Measurements from ENCODE around the gene PLXDC2. TPM values are rescaled to one million over a fixed set of nuclear protein-coding genes. Genes with fewer than 3 reads are reported as not detected.
"Not testable (repeated sequence)": the region's sequence is repeated elsewhere in the genome, so short reads cannot be mapped to it uniquely, and the experiment has no call there.

Gene PLXDC2
- total RNA-seq, 1 donor: 3.2 TPM

- no peak for DNase-seq (ENCODE audit: low read depth)
- TF ChIP-seq, protein P1, sequence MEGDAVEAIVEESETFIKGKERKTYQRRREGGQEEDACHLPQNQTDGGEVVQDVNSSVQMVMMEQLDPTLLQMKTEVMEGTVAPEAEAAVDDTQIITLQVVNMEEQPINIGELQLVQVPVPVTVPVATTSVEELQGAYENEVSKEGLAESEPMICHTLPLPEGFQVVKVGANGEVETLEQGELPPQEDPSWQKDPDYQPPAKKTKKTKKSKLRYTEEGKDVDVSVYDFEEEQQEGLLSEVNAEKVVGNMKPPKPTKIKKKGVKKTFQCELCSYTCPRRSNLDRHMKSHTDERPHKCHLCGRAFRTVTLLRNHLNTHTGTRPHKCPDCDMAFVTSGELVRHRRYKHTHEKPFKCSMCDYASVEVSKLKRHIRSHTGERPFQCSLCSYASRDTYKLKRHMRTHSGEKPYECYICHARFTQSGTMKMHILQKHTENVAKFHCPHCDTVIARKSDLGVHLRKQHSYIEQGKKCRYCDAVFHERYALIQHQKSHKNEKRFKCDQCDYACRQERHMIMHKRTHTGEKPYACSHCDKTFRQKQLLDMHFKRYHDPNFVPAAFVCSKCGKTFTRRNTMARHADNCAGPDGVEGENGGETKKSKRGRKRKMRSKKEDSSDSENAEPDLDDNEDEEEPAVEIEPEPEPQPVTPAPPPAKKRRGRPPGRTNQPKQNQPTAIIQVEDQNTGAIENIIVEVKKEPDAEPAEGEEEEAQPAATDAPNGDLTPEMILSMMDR (IDR thresholded peaks at IDR 0.05; ENCODE audit: insufficient read depth, low read length): no peak
- no peak overlapping the region for H3K4me3 ChIP-seq (ENCODE audit: low read depth, low read length)
Observed at GRCh38 chr10:19987931-19988330, 171.7 kb downstream of the PLXDC2 start.

DNA sequence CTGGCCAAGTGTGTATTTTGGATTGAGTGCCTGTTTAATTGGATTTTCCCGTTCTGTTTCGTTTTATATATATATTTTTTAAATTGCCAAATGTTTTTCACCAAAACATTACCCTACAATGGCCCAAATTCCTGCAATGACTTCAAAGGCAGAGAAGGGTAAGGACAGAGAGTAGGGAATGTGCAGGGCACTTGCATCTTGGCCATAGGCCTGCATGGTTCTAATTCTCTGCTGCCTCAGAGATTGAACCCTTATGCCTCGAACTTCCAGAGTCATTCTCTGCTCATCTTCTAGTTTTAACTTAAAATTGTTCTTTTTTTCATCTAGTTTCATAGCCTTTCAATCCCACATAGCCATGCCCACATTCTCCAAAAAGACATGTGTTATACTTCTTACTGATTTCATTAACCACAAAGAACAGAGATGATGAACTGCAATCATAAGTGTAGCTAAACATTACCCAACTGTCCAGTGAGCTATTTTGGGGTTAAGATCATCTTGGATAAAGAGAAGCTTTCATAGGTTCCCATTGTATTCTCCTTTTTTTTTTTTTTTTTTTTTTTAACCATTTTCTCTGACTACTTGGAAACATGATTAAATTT, 177.6 kb downstream of the PLXDC2 start:
- H3K4me3 ChIP-seq (ENCODE audit: low read depth, low read length): no peak overlapping the region
- no peak for DNase-seq (ENCODE audit: low read depth)
- TF ChIP-seq, protein P1 (IDR thresholded peaks at IDR 0.05; ENCODE audit: insufficient read depth, low read length): no peak

DNA sequence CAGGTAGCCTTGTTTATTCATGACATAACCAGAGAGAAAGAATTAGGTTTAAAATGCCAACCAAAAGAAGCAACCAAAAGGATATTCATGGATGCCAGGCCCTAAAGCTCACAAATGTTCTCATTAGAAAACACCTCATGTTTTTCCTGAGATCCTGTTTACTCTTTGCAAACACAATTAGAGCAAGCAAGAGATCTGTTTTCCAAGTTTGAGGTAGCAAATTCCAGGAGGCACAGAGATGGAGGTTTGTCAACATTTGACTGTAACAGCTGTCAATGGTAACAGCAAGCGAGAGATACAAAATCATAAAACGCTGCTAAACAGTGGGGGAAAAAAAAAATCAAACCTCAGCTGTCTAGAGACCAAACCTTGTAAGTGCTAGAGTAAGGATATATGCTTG, 182.2 kb downstream of the PLXDC2 start:
- no peak overlapping the region for H3K4me3 ChIP-seq (ENCODE audit: low read depth, low read length)
- TF ChIP-seq, protein P1 (IDR thresholded peaks at IDR 0.05; ENCODE audit: insufficient read depth, low read length): no peak
- DNase-seq (ENCODE audit: low read depth): no peak

- DNase-seq (ENCODE audit: low read depth): no peak
- H3K4me3 ChIP-seq (ENCODE audit: low read depth, low read length): no peak overlapping the region
- TF ChIP-seq, protein P1 (IDR thresholded peaks at IDR 0.05; ENCODE audit: insufficient read depth, low read length): no peak
Observed at GRCh38 chr10:19999431-19999830, 183.2 kb downstream of the PLXDC2 start.

- H3K4me3 ChIP-seq (ENCODE audit: low read depth, low read length); DNase-seq (ENCODE audit: low read depth): not testable (repeated sequence)
Observed at GRCh38 chr10:20002026-20002425, 185.8 kb downstream of the PLXDC2 start.

DNA sequence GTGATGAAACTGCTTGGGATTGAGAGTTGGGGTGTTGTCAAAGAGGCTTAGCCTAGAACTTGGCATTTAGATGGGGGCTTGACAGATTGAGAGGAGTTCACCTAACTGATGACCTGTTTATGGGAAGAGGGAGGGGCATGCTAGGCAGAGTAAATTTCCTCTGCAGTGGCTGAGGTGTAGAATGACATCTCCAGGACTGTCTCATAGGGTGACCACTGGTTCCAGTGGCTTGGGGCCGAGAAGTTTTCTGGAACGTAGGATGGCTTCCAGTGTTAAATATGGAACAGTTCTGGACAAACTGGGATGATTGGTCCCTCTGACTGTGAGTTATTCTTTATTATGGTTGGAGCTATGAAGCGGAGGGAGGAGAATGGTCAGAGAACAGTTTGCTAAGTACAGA, 186.4 kb downstream of the PLXDC2 start:
- TF ChIP-seq, protein P1 (IDR thresholded peaks at IDR 0.05; ENCODE audit: insufficient read depth, low read length): no peak
- no peak for DNase-seq (ENCODE audit: low read depth)
- H3K4me3 ChIP-seq (ENCODE audit: low read depth, low read length): no peak overlapping the region

- DNase-seq (ENCODE audit: low read depth): peak; percentile 39
- TF ChIP-seq, protein P1 (IDR thresholded peaks at IDR 0.05; ENCODE audit: insufficient read depth, low read length): no peak
- no peak overlapping the region for H3K4me3 ChIP-seq (ENCODE audit: low read depth, low read length)
Observed at GRCh38 chr10:20004087-20004523, 187.9 kb downstream of the PLXDC2 start.

Data from fibroblast of the aortic adventitia (primary cell).